ENCODE results near the gene MCCD1.

- TF ChIP-seq CTCF (IDR thresholded peaks at IDR 0.05), result no peak
- no peak for TF ChIP-seq POLR2AphosphoS5 (IDR thresholded peaks at IDR 0.05)
Measured at GRCh38 chr6:31490115-31490873, 38.5 kb upstream of the MCCD1 start.
